HT1080 (cell line): ENCODE data around the gene CATSPER3. TPM values are rescaled to one million over a fixed set of nuclear protein-coding genes. Genes with fewer than 3 reads are reported as not detected.

Source experiments
- DNase-seq: peaks from one replicate; pipeline ENCODE4 v3.0.0-alpha.2; 2015; ENCODE audit warnings: low read depth
- total RNA-seq: library from RNA; depleted of rRNA; stranded (reverse); fragments of >200 nt; shearing (Covaris generic); gene quantifications from 2 replicates; pipeline ENCODE4 v1.2.3, GENCODE V29; 2014

Gene CATSPER3
- total RNA-seq, 1 experiment from 2014 or later: 0.13 TPM

DNA sequence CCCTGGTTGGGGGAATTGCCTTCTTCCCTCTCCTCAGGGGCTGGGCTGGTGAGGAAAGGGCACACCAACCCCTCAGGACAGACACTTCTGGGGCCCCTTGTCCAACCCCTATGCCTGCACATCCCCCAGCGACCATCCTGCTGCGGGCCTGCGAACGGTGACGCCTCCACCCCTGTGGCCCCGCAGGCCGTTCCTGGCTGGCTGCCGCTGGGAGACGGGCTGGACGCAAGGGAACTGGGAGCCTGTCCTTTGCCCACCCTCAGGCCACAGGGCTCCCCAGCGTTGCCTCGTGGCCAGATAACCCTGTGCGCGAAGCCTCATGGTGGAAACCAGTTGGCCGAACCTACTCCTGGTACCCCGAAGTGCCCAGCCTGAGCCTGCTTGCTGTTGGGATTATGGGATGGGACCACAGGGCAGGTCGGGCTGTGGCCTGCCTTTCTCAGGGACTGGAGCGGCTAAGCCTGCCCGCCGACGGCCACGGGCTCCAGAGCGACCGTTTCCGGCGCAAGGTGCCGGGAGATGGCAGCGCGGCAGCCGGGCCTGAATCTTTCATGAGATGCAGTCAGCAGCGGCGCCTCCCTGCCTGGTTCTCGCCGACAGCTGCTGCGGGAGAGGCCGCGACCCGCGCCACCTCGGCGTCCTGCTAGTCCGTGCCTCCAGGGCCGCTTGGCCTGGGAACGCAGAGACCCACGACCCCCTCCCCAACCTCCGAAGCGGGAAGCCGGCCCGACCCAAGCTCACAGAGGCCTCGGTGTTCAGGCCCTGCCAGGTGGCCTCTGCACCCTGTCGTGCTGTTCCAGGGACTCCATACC is 72.8 kb downstream of the CATSPER3 start:
- no peak for DNase-seq

DNA sequence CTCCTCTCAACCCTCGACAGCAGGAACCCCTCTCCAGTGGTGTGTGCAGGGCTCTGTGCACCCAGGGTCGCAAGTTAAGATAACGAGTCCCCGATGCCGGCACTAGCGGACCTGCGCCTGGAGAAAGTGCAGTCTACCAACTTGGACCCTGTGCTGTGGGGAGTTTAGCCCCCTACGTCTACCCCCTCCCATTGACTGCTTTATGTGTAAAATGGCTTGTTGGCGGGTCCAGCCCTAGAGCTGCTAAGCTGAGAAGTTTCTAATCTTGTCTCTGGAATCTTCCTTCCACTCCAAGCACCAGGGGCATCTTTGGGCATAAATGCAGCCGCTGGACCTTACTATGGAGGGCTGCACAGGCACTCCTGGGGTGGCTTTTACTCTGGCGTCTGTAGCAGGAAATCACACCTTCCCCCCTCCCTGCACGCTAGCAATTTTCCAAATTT is 73.5 kb downstream of the CATSPER3 start:
- no peak for DNase-seq

DNA sequence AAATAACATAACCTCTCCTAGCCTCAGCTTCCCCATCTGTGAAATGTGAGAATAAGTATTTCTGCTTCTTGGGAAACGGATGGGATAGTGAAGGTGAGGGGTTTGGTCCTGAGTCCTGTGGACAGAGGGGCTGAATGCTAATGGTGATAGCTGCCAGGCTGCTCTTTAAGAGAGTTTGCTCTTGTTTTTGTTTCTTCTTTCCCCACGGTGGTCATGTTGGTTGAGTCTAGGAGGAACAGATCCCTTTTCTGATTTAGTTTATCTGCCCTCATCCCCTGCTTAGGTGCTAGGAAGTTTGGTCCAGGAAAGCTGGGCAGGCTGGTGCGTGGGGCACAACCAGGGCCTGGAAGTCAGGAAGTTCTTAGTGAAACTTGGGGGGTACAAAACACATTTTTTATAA is 74.0 kb downstream of the CATSPER3 start:
- no peak for DNase-seq

DNA sequence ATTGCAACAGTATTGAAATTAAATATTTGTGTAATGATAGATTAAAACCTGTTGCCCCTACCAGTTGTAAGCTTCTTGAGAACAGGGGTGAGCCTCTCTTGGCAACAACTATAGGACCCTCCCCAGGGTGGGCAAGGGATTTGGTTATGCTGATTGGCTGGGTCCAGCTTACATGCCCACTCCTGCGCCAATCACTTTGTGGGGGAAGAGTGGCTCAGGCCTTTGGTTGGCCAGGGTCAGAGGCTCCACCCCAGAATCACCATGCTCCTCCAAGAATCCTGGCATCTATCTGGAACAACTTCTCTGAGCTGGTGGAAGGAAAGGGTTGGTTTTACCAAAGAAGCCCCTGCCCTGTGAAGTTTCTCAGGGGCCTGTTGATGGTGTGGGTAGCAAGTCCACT is 74.9 kb downstream of the CATSPER3 start:
- DNase-seq: no peak

DNA sequence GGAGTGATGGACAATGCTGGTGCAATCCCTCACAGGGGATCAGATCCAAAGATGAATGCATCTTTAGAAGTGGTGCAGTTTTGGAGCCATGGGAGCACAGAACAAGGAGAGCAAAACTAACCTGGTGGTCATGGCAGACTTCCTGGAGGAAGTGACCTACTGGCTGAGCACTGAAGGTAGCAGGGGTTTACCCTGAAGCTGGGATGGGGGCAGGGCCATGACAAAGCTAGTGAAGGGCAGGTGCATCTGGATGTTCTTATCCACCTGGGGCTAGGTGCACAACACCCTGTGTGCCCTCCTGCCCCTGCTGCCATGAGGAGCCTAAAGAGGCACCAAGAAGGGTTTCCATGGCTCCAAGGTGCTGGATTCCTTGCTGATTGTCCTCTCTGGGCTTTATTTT is 77.8 kb downstream of the CATSPER3 start:
- DNase-seq: no peak

DNA sequence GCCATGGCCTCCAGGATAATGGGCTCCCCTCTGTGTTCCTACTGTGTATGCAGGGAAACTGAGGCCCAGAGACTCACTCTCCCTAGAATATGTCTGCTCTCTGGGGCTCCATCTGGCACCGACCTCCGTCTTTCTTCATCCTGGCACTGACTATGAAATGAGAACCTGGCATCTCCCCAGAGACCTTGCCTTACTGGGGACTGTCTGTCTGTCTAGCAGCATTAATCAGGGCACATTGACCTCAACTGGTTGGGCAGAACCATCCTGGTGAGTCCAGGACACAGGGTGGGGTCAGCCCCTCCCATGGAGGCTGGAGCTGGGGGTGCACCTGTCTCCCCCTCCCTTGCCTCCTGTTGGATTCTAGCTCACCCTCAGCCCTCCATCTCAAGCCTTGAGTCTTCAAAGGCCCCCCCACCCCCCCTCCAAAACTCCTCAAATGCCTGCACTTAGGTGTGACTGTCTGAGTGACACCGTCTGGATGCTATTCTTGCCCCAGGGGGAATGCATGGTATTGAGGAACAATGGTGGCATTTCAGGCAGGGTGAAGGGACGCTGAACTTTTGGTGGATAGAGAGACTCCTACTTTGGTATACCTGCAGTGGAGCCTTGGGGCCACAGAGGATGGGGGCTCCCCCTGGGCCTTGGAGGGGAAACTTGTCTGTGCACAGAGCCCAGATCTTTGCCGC is 79.1 kb downstream of the CATSPER3 start:
- no peak for DNase-seq

DNA sequence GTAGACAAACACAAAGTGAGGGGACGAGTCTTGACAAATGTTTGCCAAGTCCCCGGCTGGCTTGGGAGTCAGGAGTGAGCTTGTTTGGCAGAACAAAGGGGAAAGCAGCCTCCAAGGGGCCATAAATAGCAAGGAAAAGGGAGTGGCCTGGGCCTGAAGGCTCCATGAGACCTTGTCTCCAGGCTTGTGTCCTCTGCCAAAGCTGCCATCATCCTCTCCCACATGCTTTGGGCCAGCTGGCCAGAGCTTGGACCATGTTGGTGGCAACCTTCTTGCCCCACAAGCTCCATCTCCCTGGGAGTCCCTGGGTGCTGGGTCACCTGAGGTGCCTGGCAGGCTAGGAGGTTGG is 79.6 kb downstream of the CATSPER3 start:
- DNase-seq: no peak

DNA sequence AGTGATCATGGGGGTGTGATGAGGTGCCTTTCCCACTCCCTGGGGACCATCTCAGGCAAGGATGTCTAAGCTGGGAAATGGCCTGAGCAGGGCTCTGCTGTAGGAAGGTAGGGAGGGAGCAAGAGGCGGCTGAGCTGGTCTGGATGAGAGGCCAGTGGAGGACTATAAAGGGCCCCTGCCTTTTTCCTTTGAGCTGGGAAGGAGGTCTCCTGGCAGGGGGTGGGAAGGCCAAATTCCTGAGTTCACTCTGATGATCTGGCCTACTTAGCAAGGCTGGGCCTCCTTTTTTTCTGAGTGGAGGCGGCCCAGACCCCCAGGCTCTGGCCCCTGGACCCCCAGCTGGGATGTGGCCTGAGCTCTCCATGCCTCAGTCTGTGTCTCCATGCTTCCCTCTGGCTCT is 80.6 kb downstream of the CATSPER3 start:
- no peak for DNase-seq

DNA sequence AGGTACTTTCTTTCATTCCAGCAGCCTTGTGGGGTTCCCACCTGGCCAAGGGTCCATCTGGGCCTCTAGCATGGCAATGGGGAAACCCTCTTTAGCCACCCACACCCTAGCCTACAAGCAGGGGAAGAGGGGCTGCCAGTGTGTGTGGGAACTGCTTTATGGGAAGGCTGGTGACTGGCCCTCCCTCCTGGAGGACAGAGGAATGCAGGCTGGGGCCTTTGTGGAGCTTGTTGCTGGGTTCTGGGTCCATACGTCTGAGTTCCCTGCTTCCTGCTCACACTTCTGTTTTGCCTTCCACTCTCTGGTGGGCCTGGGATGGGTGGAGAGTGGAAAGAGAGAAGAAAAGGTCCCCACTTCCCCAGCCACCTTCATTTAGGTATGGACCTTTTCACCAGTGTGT is 81.2 kb downstream of the CATSPER3 start:
- no peak for DNase-seq

DNA sequence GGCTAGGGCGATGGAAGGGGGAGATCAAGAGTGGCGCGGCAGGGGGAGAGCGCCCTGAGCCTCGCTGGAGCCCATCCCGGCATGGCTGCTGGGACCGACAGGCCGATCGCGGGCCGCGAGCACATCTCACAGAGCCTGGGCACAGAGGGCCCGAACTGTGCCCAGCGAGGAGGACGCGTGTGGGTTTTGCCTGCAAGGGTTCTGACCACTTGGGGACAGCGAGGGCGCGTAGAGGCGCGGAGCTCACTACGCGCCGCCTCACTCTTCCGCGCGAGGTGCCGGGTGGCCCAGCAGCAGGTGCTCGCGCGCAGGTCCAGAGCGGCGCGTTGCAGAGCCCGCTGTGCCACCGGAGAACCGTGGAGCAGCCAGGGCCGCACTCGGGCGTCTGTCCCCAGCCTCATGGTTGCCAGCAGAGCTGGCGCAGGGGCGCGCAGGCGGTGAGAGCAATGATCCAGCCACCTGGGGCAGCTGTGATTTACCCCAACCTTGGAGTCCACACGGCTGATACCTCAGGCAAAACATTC is 82.6 kb downstream of the CATSPER3 start:
- no peak for DNase-seq

DNA sequence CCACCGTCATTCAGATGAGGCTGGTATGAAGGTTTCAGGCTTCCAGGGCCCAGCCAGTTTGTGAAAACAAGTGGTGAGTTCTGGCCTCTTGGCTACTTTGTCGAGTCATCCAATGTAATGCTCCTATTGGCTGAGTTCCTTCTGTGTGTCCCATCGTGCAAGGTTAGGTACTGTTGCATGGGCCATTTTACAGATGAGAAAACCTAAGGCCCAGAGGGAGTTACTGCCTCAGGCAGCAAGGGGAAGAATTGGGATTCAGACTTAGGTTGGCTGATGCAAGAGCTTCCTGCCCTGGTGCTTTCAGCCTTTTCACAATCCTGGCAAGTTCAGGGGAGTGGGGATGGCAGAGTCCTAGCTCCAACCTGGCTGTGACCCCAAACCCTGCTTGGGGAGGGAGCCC is 83.7 kb downstream of the CATSPER3 start:
- no peak for DNase-seq

DNA sequence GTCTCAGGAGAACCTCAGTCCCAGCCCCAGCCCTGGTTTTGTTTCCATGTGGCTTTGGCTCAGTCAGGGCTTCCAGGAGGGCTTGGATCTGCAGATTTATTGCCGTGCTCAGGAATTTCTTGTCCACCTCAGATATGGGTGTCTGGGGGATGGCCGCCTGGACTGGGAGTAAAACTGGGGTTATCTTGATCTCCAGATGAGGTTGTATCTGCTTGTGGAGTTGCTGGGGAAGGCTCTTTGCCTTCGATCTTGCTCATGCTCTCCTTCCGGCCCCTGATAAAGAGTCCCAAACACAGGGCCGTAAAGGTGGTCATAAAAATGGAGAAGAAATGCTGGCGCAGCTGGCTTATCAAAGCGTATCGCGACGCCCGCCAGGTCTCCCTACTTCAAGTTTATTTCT is 84.2 kb downstream of the CATSPER3 start:
- DNase-seq: no peak

DNA sequence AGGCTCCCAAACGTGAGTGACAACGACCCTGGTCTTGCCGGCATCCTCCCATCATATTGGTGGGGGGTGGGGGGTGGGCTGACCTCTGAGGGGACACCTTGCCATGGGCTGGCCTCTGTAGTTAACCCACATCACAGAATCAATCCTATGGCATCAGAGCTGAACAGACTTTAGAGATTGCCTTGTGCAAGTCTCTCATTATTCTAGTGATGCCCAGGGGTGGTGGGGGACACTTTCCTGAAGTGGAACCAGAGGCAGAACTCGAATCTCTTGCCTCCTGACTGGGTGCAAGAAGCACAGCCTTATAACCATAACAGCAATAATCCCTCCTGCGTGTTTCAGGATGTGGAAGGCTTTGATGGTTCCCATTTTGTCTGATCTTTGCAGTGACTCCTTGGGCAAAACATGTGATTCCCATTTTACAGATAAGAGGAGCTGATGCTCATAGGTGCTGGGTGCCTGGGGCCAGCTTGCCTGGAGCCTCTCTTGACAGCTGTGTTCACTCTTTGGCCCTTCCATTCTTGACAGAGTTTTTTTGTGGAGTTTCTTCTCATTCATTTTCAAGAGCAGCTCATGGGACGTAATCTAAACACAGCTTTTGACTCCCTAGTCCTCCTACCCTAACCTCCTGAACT is 84.9 kb downstream of the CATSPER3 start:
- no peak for DNase-seq

DNA sequence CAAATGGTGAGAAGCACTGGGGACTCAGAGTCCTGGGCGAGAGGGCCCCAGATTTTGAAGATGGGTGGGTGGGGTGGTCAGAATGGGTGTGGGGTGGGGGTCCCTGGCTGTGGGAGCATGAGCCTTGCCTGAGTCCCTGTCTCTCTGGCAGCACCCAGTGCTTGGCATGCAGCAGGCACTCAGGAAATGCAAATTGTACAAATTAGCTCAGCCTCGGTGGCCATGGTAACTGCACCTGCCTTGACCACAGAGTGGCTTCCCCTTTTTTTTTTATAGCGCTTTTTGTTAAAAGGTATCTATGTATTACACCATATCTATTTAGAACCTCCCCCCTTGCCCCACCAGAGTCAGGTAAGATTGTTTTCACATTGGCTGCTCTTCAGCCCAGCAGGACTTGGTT is 85.6 kb downstream of the CATSPER3 start:
- no peak for DNase-seq

DNA sequence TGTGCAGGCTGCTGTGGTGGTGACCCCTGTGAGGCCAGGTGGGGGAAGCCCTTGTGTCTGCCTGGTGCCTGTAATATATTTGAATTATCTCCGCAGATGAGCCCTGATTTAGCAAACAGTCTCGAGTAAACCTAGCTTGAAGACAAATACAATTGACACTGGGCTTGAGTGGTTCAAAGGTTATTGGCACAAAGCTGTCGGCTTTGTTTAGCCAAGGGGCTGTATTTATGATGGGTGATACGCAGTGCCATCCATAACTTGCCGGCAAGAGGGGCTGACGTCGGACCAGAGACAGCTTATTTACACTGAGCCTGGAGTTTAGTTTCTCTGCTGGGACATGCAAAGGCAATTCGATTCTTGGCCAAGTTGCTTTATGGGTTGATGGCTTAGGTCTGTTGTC is 86.3 kb downstream of the CATSPER3 start:
- DNase-seq: no peak

DNA sequence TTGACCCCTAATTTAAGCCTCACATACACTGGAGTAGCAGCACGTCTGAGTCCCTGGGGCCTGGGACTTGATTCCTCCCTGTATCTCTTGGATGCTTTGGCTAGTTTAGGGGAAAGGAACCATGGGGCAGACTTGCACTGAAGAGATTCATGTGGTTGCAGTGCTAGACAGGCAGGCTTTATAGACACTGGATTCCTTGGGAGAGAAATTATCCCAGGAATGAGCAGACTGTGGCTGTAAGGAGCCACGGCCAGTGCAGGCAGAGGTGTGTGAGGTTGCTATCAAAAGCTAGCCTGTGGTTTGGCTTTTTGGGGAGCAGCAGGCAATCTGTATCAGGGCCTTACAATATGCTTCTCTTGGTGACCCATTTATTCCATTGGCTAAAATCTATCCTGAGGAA is 86.8 kb downstream of the CATSPER3 start:
- DNase-seq: no peak

DNA sequence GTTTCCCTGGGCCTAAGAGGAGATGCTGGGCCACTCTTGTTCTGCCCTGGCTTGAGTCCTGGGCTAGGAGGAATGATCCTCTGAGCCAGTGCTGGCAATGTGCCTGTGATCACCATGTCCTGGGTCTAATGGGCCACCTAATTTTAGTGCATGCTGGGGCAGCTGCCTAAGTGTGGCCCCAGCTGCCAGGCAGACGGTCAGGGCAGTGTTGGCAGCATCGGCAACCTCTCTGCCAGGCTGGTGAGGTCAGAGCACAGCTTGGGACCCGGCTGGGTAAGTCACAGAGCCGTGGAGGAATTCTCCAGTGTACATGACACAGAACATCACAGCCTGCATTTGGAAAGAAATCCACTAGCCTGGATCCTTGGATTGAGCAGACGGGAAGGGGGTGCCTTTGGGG is 87.7 kb downstream of the CATSPER3 start:
- DNase-seq: no peak

DNA sequence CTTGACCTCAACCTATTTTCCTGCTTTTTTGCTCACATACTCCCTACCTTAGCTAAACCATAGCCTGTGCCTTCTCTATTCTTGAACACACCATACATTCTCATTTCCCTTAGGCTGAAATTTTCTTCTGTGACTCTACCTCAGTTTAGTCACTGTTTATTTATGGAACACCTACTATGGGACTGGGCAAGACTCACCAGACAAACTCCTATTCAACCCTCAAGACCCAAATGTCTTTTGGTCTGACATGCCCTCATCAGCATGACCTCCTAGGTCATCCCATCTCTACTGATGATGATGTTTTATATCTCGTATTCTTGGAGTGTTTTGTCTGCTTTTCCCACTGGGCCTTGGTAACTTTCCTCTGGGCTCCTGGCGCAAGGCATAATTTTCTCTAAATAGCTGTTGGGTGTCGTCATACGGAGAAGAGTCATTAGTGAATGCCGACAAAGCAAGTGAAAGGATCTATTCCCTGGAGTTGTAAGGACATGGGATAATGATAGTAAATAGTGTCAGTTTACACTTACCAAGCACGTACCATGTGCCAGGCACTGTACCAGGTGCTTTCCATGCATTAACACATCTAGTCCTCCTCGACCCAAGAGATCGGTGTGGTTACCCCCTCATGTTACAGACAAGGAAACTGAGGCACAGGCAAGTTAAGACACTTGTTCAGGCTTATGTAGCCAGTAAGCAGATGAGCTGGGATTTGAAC is 88.8 kb downstream of the CATSPER3 start:
- no peak for DNase-seq

DNA sequence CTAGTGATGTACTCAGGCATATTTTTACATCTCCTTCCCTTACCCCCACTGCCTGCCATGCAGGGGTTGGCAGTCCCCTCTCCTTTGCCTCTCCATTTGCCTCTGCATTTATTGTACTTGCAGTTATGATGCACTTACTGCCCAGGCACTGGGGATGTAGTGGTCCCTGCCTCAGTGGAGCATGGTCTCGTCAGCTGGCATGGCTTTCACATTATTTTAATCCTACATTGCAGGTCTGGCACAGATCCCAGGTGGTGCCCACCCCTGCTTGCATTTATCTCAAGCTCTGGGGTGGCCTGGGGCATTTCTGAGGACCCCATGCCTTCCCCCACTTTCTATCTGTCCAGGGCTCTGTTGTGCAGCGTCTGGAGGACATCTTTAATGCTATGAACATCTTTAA is 89.5 kb downstream of the CATSPER3 start:
- no peak for DNase-seq

DNA sequence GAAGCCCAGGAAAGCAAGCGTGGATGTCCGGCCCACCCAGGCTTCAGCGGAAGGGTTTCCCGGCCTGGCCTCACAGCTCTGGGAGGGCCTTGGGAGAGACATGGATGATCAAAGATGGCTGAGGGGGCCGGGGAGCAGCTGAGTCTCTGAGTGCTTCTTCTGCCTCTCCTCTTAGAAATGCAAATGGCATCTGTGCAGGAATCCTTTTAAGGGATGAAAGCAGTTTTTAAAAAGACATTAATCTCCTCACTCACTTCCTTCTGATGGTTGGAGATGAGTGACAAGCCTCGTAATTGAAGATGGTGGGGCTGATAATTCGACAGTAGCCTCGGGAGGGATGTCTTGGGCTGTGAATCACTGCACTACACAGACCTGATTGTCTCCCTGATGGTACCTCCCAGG is 90.6 kb downstream of the CATSPER3 start:
- DNase-seq: no peak

DNA sequence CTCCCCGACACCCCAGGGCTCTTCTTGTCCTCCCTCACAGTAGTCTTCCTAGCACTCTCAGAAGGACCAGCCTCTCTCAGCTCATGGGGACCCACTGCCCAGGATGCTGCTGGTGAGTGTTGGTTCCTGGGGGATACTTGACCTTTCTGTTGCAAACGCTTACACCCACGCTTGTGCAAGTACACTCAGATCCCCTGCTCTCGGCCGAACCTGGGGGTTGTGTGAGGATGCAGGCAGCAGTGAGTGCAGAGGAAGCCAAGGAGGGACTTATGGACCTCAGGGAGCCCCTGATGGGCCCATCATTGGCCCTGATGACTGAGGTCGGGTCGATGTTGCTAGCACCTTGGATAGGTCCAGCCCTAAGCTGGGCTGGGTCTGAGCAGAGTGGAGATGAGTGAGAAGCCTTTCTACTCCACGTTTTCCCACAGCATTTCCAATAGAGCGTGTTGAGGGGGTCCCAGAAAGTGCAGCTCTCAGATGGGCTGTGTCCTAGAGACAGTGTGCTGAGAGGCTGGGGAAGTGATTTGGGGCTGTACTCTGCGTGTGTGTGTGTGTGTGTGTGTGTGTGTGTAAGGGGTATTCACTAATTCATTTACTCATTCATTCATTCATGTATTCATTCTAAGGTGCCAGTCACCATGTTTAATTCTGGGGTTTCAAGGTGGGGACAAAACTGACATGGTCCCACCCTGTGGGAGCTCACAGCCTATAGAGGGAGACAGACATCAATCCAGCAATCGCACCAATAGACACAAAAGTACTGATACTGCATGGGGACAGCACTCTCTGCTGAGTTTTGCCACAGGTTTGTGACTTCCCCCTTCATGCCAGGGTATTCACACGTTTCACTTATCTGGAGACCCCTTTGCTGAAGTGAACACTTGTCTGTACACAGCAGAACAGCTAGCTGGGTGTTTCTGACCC is 91.6 kb downstream of the CATSPER3 start:
- no peak for DNase-seq
